Adrenal gland (tissue), 12 donors: ENCODE results near the gene KDSR. TPM values are rescaled to one million over a fixed set of nuclear protein-coding genes. Genes with fewer than 3 reads are reported as not detected.
A peak's percentile ranks its signal among the peaks of the same experiment; 100 is the strongest.

Experiments
- DNase-seq, 7 donors: peaks; one replicate each; pipeline ENCODE4 v3.0.0-alpha.2; 2019 to 2020
- H3K27ac ChIP-seq, 5 donors: fragments of 200-600 bp; sonication (generic) in 4 of 5; 1 replicate in 3 of 5; 2 replicates in 2 of 5; pipeline versions ENCODE4 v1.5.1 to v1.8.0; 2016 to 2020; ENCODE audit warnings: mild to moderate bottlenecking in 1 of 5
- H3K27me3 ChIP-seq: fragments of 200-600 bp; 2 replicates; pipeline ENCODE4 v1.8.0; 2021
- H3K36me3 ChIP-seq, 2 donors: fragments of 200-600 bp; replicated peaks in 1 of 2; 1 replicate in 1 of 2; 2 replicates in 1 of 2; pipeline versions ENCODE4 v1.5.1 to v1.8.0; 2018 to 2022
- H3K4me1 ChIP-seq, 2 donors: fragments of 200-600 bp; replicated peaks in 1 of 2; 1 replicate in 1 of 2; 2 replicates in 1 of 2; pipeline versions ENCODE4 v1.5.1 to v1.8.0; 2018 to 2021
- H3K4me3 ChIP-seq, 4 donors: fragments of 200-600 bp; sonication (generic) in 3 of 4; one replicate each; pipeline ENCODE4 v1.5.1; 2016 to 2018
- H3K9me3 ChIP-seq, 3 donors: fragments of 200-600 bp; sonication (generic) in 1 of 3; replicated peaks in 1 of 3; 1 replicate in 2 of 3; 2 replicates in 1 of 3; pipeline versions ENCODE4 v1.5.1 to v1.8.0; 2016 to 2021
- POLR2A ChIP-seq, 2 donors: fragments of 450-650 bp; IDR thresholded peaks; one replicate each; pipeline ENCODE4 v1.6.1; 2017; ENCODE audit warnings: antibody characterized with exemption in 2 of 2, mild to moderate bottlenecking in 2 of 2, moderate library complexity in 1 of 2
- WGBS, 4 donors: extraction: QIAGEN DNeasy Blood & Tissue Kit in 2 of 4; methylation state at CpG; one replicate each; pipeline versions ENCODE4 v1.1.5 to v1.1.7; 2013 to 2017; 5-methylcytosine and 5-hydroxymethylcytosine counted together
- intact Hi-C, 2 donors: fragments of 100-400 bp; cut with DNase I; formaldehyde crosslinking; loops; one replicate each; pipeline versions ENCODE4 v1.14.1 to v1.15.0; 2022 to 2023
- polyA plus RNA-seq, 3 donors: library from polyadenylated mRNA; stranded (reverse); fragments of 200-250 nt in 2 of 3; fragments of 350-450 nt in 1 of 3; fragmentation: Illumina TruSeq in 1 of 3; extraction: RNeasy Lipid Tissue Mini Kit (QIAGEN cat#74804) in 1 of 3; gene quantifications; one replicate each; pipeline ENCODE4 v1.2.3, GENCODE V29; 2013 to 2014
- total RNA-seq, 9 donors: library from RNA; depleted of rRNA in 4 of 9; stranded (reverse); fragments of >200 nt in 4 of 9; fragments of 120-200 nt in 1 of 9; fragmentation: NEBNext Ultra II Directional in 1 of 9; extraction: Animal tissue kit (Norgen Biotek cat#: 25700) in 1 of 9; gene quantifications; one replicate each; pipeline versions ENCODE4 v1.1.0 to v1.2.4, GENCODE V29; 2013 to 2023
- TF ChIP-seq, protein P1 (sequence below), 6 experiments: fragments of 450-650 bp in 4 of 6; fragments of 200-600 bp in 2 of 6; sonication (generic) in 1 of 6; IDR thresholded peaks; 1 replicate in 5 of 6; 2 replicates in 1 of 6; pipeline versions ENCODE4 v1.5.1 to v1.8.0; 2016 to 2021; ENCODE audit warnings: antibody characterized with exemption in 6 of 6, mild to moderate bottlenecking in 2 of 6, moderate library complexity in 1 of 6
- donor health status: healthy with polysubstance abuse.
- donor health status: Bipolar disorder and iron deficiency.
- donor health status: DM: yes; HTN: yes; CAD: no.
- donor health status: DM: no; HTN: no; CAD: no.
- donor health status: DM: no; HTN: no; CAD: no.
- donor health status: DM: yes; HTN: yes; CAD: no.

The KDSR gene
- total and polyA plus RNA-seq, 12 donors = 8.2 to 102 (median 50.4) TPM

DNA sequence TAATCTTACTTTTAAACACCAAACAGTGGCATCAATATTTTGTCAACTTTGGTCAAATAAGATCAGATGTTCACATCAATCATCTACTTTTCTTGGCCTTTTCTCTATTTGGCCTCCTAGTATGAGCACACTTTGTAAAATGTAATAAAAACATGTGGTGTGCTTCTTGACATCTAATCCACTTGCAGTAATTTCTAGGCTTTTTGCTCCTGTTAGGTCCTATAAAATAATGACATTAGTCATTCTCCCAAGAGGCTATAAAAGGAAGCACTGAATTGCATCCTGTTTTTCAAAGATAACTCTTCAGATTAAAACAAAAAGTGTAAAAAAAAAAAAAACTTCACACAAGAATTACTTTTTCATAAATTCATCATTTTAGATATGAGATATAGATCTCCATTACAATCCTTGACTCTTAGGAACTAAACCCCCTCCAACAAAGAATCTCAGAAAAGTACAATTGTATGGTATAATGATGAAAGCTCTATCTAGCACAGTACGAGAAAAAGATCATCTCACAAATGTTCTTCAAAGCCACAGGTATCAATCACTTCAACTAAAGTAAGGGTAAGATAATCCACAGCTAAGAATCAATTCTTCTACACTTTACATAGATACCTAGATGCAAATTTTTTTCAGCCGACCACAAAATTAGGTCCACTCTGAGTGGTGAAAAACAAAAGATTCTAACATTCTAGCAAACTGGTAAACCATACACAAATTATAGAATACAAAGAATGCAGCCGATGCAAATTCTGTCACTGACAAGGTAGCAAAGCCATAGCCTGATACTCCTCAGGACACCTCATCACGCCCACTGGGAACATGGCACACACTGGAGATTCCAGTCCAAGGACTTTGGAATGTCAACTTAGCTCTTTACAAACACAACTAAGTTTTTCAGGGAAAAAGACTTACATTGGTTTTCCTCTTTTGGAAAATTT, 50.1 kb downstream of the KDSR start:
- peaks cover 5% of the 10 kb centered on the region for H3K27me3 ChIP-seq
- H3K4me3 ChIP-seq = peak overlapping the region in 1 of 4 donors; percentile 78
- intact Hi-C loops = no loop called here
- H3K27ac ChIP-seq = no peak overlapping the region
- no peaks in the 10 kb centered on the region for H3K36me3 ChIP-seq
- peaks cover 0 to 4% of the 10 kb centered on the region in 2 donors for H3K4me1 ChIP-seq
- no peaks in the 10 kb centered on the region for H3K9me3 ChIP-seq
- DNase-seq = no peak
- WGBS, 4 donors = 88 to 91% (median 89%) methylated on average over 4 of the region's 4 CpGs
- TF ChIP-seq, protein P1, sequence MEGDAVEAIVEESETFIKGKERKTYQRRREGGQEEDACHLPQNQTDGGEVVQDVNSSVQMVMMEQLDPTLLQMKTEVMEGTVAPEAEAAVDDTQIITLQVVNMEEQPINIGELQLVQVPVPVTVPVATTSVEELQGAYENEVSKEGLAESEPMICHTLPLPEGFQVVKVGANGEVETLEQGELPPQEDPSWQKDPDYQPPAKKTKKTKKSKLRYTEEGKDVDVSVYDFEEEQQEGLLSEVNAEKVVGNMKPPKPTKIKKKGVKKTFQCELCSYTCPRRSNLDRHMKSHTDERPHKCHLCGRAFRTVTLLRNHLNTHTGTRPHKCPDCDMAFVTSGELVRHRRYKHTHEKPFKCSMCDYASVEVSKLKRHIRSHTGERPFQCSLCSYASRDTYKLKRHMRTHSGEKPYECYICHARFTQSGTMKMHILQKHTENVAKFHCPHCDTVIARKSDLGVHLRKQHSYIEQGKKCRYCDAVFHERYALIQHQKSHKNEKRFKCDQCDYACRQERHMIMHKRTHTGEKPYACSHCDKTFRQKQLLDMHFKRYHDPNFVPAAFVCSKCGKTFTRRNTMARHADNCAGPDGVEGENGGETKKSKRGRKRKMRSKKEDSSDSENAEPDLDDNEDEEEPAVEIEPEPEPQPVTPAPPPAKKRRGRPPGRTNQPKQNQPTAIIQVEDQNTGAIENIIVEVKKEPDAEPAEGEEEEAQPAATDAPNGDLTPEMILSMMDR (IDR thresholded peaks at IDR 0.05) = no peak
- no peak for TF ChIP-seq POLR2A (IDR thresholded peaks at IDR 0.05)

DNA sequence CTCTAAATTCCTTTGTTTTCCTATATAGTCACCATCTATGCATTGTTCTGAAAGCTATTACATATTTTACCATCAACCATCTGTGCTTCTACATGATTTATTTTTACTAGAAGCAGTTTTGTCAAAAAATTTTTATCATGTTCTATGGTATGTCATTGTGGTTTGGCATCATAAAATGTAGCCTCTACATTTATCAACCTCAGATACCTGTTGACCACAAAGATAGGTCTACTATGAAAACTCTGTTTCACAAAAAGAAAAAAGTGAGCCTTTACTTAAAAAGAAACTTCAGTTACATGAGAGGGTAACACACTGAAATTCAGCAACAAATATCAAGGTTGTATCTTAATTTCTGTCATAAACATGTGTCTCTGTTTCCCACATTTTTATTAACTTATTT, 51.1 kb downstream of the KDSR start:
- Histone ChIP-seq H3K4me1 (peaks cover 0 to 2% of the 10 kb centered on the region in 2 donors), H3K27ac (no peak overlapping the region), H3K9me3 (no peaks in the 10 kb centered on the region), H3K36me3 (no peaks in the 10 kb centered on the region), H3K27me3 (peaks cover 5% of the 10 kb centered on the region), H3K4me3 (no peak overlapping the region)
- intact Hi-C loops = no loop called here
- no peak for TF ChIP-seq POLR2A (IDR thresholded peaks at IDR 0.05)
- TF ChIP-seq, protein P1 (IDR thresholded peaks at IDR 0.05) = no peak
- no peak for DNase-seq

DNA sequence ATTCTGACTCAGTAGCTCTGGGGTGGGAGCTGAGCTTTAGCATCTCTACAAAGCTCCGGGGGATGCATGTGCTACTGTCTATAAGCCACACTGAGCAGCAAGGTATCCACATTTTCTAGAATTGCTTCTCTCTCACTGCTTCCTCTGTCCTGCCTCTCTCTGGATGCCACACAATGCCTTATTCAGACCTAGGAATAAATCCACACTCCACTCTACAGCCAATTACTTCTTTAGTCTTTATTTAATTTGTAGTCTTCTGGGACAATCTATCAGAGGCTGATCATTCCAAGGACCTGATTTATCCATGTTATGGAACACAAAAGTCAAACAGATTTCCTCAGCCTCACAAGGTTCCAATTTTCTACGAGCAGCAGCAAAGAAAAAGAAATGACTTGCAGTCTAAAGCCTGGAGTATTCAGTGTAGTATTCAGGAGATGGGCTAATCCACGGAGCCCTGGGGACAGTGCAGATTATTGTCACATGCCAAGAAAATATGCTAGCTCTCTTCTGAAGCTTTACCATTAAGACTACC, 51.8 kb downstream of the KDSR start:
- no peaks in the 10 kb centered on the region for H3K4me1 ChIP-seq
- 73 to 84% (median 78%) methylated on average over 3 of the region's 3 CpGs for WGBS, 4 donors
- DNase-seq = no peak
- no peaks in the 10 kb centered on the region for H3K9me3 ChIP-seq
- intact Hi-C loops = no loop called here
- H3K27ac ChIP-seq = no peak overlapping the region
- peaks cover 5% of the 10 kb centered on the region for H3K27me3 ChIP-seq
- TF ChIP-seq, protein P1 (IDR thresholded peaks at IDR 0.05) = no peak
- no peak for TF ChIP-seq POLR2A (IDR thresholded peaks at IDR 0.05)
- H3K36me3 ChIP-seq = no peaks in the 10 kb centered on the region
- no peak overlapping the region for H3K4me3 ChIP-seq

DNA sequence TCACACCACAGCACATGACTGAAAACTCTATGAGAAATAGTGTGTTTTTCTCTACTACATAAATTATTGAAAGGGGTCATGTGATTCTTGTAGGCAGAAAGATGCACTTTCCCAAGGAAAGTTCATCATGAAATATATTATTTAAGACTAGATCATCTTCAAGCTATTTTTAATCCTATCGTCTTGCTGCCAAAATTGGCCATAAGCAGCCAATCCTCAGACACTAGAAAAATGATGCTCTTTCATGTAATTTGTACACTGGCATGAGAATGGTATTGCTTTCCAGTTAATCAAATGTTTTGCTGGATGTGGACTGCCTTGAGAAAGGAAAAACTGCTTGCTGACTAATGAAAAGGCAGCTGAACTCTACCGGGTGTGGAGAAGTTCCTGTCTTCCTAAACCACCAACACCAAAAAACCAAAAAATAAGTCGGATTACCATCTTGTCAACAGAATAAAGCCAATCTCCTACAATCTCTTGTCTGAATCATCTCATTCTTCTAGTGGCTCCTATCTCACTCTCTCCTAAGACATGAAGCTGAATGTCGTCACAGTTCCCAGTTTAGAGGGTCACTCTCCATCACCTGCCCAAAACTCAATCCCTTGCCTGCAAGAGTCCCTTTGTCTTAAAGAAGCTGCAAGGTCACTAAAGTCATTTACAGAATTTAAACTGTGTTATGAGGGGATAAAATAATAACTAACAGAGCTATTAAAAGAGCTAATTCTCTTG, 52.8 kb downstream of the KDSR start:
- Histone ChIP-seq H3K27me3 (peaks cover 5% of the 10 kb centered on the region), H3K4me1 (no peaks in the 10 kb centered on the region), H3K9me3 (no peaks in the 10 kb centered on the region), H3K27ac (no peak overlapping the region), H3K4me3 (no peak overlapping the region), H3K36me3 (no peaks in the 10 kb centered on the region)
- TF ChIP-seq POLR2A (IDR thresholded peaks at IDR 0.05) = no peak
- TF ChIP-seq, protein P1 (IDR thresholded peaks at IDR 0.05) = no peak
- WGBS, 4 donors = 52 to 73% (median 61%) methylated on average over 4 of the region's 4 CpGs
- intact Hi-C loops = no loop called here
- no peak for DNase-seq
